ENCODE measurements around the gene CA9. TPM values are rescaled to one million over a fixed set of nuclear protein-coding genes. Genes with fewer than 3 reads are reported as not detected.
A peak's percentile ranks its signal among the peaks of the same experiment; 100 is the strongest.

Gene CA9
- total RNA-seq, 1 experiment from 2014 or later, result 1.0 TPM

DNA sequence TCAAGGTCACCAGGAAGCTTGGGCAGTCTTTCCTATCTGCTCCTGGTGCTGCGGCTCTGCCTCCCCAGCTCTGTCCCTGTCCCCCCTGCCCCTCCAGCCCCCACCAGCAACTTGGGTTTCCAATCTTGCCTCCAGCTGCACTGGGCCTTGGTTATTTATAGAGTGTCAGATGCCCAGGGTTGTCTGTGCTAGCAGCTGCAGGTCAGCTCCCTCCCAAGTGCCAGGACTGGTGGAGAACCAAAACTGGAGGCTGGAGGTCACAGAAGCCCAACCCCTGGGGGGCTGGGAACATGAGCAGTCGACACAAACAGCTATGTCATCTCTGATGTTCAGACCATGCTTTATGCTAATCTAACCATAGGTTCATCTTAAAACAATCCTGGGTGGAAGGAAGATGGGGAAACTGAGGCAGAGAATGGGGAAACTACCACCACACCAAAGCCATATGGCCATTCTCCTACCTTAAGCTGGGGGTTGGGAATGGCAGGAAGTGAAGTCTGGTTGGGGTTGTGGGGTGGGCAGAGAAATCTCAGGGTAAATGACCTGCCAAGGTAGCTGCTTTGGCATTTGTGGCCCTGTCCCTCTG lies 14.3 kb downstream of the CA9 start:
- peaks cover 30% of the 10 kb centered on the region for H3K36me3 Mint-ChIP-seq
- no peaks in the 10 kb centered on the region for H3K9me3 Mint-ChIP-seq
- POLR2A ChIA-PET, result interaction anchor here (1.1 to 5.2 kb wide), 3 partner anchors 23 to 42 kb away, joined by 4 to 38 read pairs (median 4); partner anchors contain the start of genes ARHGEF39, CCDC107 and RMRP
- ATAC-seq (no peak), DNase-seq (ENCODE audit: low spot score) (no peak)
- H3K4me3 Mint-ChIP-seq, result peak overlapping the region; percentile 91
- peaks cover 23% of the 10 kb centered on the region for H3K4me1 Mint-ChIP-seq
- TF ChIP-seq ZNF671 (CRISPR knock-in tag; IDR thresholded peaks at IDR 0.05) (no peak), ELF4 (CRISPR knock-in tag; IDR thresholded peaks at IDR 0.05; ENCODE audit: low read depth) (no peak), ZBTB43 (CRISPR knock-in tag; IDR thresholded peaks at IDR 0.05) (no peak), FOXP1 (CRISPR knock-in tag; IDR thresholded peaks at IDR 0.05; ENCODE audit: borderline replicate concordance) (no peak), FOXJ3 (CRISPR knock-in tag; IDR thresholded peaks at IDR 0.05; ENCODE audit: borderline replicate concordance) (no peak), ZNF416 (CRISPR knock-in tag; IDR thresholded peaks at IDR 0.05) (no peak), STAT6 (CRISPR knock-in tag; conservative IDR thresholded peaks at IDR 0.05; ENCODE audit: low read depth) (no peak), JUN (CRISPR knock-in tag; IDR thresholded peaks at IDR 0.05) (no peak), IRF2 (CRISPR knock-in tag; IDR thresholded peaks at IDR 0.05; ENCODE audit: borderline replicate concordance, low read depth) (no peak), AFF4 (CRISPR knock-in tag; IDR thresholded peaks at IDR 0.05; ENCODE audit: borderline replicate concordance) (no peak), TEAD4 (CRISPR knock-in tag; IDR thresholded peaks at IDR 0.05) (no peak), PRDM15 (CRISPR knock-in tag; IDR thresholded peaks at IDR 0.05) (no peak), ZNF425 (CRISPR knock-in tag; conservative IDR thresholded peaks at IDR 0.05) (no peak), GTF2I (CRISPR knock-in tag; conservative IDR thresholded peaks at IDR 0.05) (no peak), ZNF232 (CRISPR knock-in tag; IDR thresholded peaks at IDR 0.05) (no peak)
- H3K27ac Mint-ChIP-seq, result no peak overlapping the region
- H3K27me3 Mint-ChIP-seq (ENCODE audit: low read depth), result no peaks in the 10 kb centered on the region
- CTCF ChIA-PET, result interaction anchor here (0.7 to 6.8 kb wide), 7 partner anchors 8 to 84 kb away, joined by 3 to 49 read pairs (median 18); partner anchors contain the start of genes ARHGEF39 and CCDC107

Data from WTC11 (cell line).